ENCODE data around the gene GALNTL6. TPM values are rescaled to one million over a fixed set of nuclear protein-coding genes. Genes with fewer than 3 reads are reported as not detected.

GALNTL6 gene
- total and polyA plus RNA-seq, 2 of the 4 experiments (the other 2 are of a cell fraction): under 0.01 TPM; not detected in 1

GRCh38 chr4:172497321-172497720, 684.1 kb downstream of the GALNTL6 start:
- Histone ChIP-seq H3K23ac (ENCODE audit: low read depth, low read length) (no peak overlapping the region), H2BK120ac (ENCODE audit: low read depth, low read length) (no peak overlapping the region), H2AFZ (replicated peaks; ENCODE audit: low read length, poor library complexity) (no peak overlapping the region), H4K20me1 (ENCODE audit: insufficient read depth, low read length) (no peaks in the 10 kb centered on the region), H3K36me3 (ENCODE audit: control insufficient read depth, insufficient read depth, low read length) (no peaks in the 10 kb centered on the region), H3K9ac (ENCODE audit: low read depth, low read length) (no peak overlapping the region), H3K27ac (ENCODE audit: insufficient read depth, low read length) (no peak overlapping the region), H2BK5ac (ENCODE audit: low read depth, low read length, poor library complexity, severe bottlenecking) (no peak overlapping the region), H3K9me3 (ENCODE audit: control insufficient read depth, insufficient read depth, low read length) (0 out of 2 replicates have a peak, but pooled peaks cover 2% of the 10 kb centered on the region), H3K18ac (ENCODE audit: low read depth, low read length) (no peak overlapping the region), H3K9me1 (ENCODE audit: insufficient read depth, low read length) (no peaks in the 10 kb centered on the region), H3K4me3 (ENCODE audit: insufficient read depth, low read depth, low read length) (no peak overlapping the region), H2BK20ac (ENCODE audit: low read depth, low read length) (no peak overlapping the region), H4K91ac (ENCODE audit: insufficient read depth, low read depth, low read length) (no peak overlapping the region), H3K14ac (replicated peaks; ENCODE audit: low read depth, low read length) (no peak overlapping the region), H3K4me2 (ENCODE audit: low read depth, low read length) (no peak overlapping the region), H4K5ac (ENCODE audit: low read depth, low read length) (no peak overlapping the region), H2AK9ac (replicated peaks; ENCODE audit: low read depth, low read length, poor library complexity) (no peak overlapping the region), H2AK5ac (ENCODE audit: low read depth, low read length) (no peak overlapping the region), H2BK15ac (ENCODE audit: low read depth, low read length) (no peak overlapping the region), H4K8ac (ENCODE audit: low read depth in 2 of 2, low read length in 2 of 2) (no peak overlapping the region), H3K56ac (ENCODE audit: extremely low read depth, insufficient read depth, low read length) (no peak overlapping the region), H3K27me3 (ENCODE audit: control insufficient read depth, insufficient read depth, low read length) (no peaks in the 10 kb centered on the region), H3K4ac (ENCODE audit: low read depth, low read length) (no peak overlapping the region), H3K4me1 (ENCODE audit: control insufficient read depth, insufficient read depth, low read length) (no peaks in the 10 kb centered on the region), H3K79me1 (ENCODE audit: low read depth in 1 of 2, low read length in 2 of 2) (no peaks in the 10 kb centered on the region)
- BruUV-seq (replicated peaks): no TSS peak
- in situ Hi-C loops (cut with MboI; ENCODE audit: low sequenced_read_pairs): no loop called here
- POLR2A ChIA-PET (ENCODE audit: unreplicated experiment): no interaction called here
- ATAC-seq (ENCODE audit: low read depth): no peak
- intact Hi-C loops (cut with micrococcal nuclease): no loop called here
- dilution Hi-C loops (cut with HindIII; ENCODE audit: low sequenced_read_pairs, unreplicated experiment): no loop called here
- no peak for DNase-seq
- CTCF ChIA-PET: no interaction called here
- TF ChIP-seq, protein P1, sequence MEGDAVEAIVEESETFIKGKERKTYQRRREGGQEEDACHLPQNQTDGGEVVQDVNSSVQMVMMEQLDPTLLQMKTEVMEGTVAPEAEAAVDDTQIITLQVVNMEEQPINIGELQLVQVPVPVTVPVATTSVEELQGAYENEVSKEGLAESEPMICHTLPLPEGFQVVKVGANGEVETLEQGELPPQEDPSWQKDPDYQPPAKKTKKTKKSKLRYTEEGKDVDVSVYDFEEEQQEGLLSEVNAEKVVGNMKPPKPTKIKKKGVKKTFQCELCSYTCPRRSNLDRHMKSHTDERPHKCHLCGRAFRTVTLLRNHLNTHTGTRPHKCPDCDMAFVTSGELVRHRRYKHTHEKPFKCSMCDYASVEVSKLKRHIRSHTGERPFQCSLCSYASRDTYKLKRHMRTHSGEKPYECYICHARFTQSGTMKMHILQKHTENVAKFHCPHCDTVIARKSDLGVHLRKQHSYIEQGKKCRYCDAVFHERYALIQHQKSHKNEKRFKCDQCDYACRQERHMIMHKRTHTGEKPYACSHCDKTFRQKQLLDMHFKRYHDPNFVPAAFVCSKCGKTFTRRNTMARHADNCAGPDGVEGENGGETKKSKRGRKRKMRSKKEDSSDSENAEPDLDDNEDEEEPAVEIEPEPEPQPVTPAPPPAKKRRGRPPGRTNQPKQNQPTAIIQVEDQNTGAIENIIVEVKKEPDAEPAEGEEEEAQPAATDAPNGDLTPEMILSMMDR (conservative IDR thresholded peaks at IDR 0.05; ENCODE audit: low read depth, low read length): no peak
- TF ChIP-seq ELK1 (IDR thresholded peaks at IDR 0.05; ENCODE audit: borderline replicate concordance, low read depth, low read length): no peak
- TF ChIP-seq FOS (IDR thresholded peaks at IDR 0.05; ENCODE audit: low read depth, low read length): no peak
- TF ChIP-seq SMC3 (IDR thresholded peaks at IDR 0.05; ENCODE audit: low read depth, low read length): no peak
- TF ChIP-seq CEBPB (IDR thresholded peaks at IDR 0.05; ENCODE audit: low read depth, low read length): no peak
- no peak for TF ChIP-seq BHLHE40 (IDR thresholded peaks at IDR 0.05; ENCODE audit: low read depth, low read length)
- TF ChIP-seq POLR2A (IDR thresholded peaks at IDR 0.05; ENCODE audit: low read depth, low read length): no peak
- no peak for TF ChIP-seq RCOR1 (IDR thresholded peaks at IDR 0.05; ENCODE audit: insufficient replicate concordance, low read length)
- no peak for TF ChIP-seq MAZ (IDR thresholded peaks at IDR 0.05; ENCODE audit: borderline replicate concordance, low read depth, low read length)
- no peak for TF ChIP-seq MAFK (IDR thresholded peaks at IDR 0.05; ENCODE audit: low read depth, low read length)
- no peak for TF ChIP-seq MXI1 (IDR thresholded peaks at IDR 0.05; ENCODE audit: borderline replicate concordance, low read depth, low read length)
